TTC549 (cell line): Measurements from ENCODE around the gene TBX15.

ENCODE experiments used
- FAIRE-seq: peaks from 2 replicates; lab custom pipeline; 2012; peaks lifted over from hg19 to GRCh38; lab: Jason Lieb, UNC

The TBX15 gene

DNA sequence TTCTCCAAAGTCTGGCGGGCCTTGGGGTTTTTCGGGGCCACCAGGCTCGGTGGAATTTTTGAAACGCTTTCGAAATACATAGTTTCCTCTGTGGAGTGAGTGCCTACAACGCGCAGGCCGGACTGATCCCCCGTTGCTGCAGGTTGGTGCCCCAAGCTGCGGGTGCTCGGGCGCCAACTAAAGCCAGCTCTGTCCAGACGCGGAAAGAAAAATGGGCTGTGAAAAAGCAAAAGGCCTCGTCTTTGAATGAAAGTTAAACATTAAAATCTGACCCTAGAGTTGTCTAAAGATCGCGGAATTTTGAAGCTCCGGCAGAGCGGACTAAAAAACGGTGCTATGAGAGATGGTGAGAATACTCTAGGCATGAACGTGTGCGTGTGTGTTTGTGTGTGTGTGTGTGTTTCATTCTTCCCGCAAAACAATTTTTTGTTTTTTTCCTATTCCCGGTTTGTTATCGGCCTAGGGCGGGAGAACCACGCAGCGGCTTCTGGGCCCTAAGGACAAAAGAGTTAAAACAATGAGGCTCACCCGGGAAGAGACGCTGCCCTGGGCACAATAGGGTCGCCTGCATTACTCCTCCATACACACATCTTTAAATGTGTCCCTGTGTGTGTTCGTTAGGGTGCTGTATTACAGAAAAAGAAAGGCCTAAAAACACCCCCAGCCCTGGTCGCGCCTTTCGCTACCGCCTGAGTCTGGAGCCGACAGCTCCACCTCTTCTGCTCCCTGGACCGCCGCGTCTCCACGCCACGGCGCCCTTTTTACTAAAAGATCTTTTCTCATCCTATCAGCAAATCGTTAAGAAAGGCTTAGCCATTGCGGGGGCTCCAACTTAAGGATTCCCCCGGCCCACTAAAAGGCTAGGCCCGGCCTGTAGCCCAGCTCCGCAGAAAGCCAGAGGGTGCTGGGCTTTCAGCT, 3.2 kb downstream of the TBX15 start:
- FAIRE-seq, result no peak

DNA sequence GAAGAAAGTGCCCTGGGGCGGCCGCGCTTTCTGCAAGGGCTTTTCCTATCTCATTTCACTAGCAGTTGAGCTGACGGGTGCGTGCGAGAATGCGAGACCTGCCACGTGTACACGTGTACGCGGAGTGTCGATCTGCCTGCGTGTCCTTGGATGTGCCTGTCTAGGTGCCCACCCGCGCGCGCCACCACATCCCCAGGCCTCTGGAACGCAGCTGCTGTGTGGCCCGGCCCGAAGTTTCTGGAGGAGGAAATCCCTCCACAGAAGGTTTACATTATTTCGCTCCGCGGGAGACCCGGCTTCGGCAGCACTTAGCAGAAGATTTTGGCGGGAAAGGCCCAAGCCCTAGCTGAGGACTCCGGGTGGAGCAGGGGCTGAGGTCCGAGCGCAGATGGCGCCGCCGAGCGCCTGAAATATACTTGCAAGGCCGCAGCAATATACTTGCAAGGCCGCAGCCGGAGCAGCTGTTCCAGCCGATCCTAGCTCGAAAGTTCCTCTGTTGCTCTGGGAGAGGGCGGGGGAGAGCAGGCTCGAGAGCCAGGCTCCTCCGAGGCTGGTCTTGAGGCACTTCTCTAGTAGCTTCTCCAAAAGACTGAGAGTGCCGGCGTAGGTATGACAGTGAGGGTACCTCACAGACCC, 3.9 kb downstream of the TBX15 start:
- no peak for FAIRE-seq

DNA sequence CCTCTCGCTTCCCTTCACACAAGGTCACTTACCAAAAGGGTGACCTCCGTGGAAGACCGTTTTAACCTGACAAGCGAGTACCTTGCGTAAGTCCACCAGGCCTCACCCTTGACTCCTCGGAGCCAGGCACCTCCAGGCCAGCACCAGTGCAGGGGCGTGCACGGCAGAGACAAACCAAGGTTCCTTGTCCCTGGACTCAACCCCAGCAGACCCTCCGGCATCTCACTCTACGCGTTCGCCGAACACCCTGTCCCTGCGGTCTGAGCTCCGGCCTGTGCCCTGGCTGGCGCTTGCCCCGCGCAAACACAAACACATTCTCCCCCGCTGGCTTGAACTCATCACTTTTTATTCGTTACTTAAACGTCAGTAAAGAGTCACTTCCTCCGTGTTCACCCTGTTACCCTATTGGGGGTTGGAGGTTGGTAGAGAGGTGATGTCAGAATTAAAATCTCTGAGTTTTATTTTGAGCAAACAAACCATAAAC, 4.5 kb downstream of the TBX15 start:
- no peak for FAIRE-seq

DNA sequence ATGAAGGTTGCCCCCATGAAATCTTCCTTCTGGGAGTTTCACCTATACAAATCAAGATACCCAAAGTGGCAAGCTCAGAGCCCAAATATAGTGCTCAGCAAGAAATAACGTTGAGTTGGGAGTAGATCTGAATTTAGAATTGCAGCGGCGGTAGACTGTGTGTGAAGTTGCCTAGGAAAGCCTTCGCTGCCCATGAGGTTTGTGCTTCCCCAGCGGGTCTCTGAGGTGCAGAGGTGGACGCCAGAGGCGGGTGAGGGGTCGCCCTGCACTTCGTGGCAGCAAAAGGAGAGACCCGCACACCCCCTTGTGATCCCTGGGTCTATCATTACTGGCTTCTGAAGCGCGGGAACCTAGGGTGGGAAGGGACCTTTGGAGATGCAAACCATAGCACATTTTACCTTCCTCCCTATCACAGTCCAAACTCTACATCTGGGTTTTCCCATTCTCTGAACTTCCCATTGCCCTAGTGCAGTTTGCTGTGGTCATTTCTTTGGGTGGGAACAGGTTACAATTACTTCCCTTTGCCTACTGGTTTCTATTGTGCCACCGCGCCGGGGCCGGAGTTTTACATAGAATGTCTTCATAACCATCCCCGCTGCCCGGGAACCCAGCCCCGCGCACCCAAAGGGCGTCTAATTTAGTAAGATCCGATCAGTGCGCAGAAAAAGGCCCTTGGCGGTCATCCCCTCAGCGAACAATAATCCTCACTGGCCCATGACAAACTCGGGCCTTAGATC, 5.2 kb downstream of the TBX15 start:
- no peak for FAIRE-seq

DNA sequence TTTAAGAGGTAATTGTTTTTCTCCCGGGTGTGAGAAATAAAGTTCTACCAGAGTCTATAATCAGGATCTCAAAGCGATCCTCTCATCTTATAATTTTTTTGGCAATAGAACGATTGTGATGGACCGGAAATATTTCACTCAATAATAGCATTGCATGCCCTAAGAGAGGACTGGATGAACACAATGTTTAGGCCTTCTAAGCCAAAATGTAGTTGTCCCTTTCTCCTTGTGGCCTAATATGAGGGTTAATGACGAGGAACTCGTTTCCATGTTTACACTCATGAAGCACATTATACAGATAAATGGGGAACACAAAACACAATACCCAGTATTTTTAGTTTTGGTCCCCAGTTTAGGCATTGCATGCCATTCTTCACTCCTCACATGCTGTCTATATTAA, 5.9 kb downstream of the TBX15 start:
- FAIRE-seq, result no peak

DNA sequence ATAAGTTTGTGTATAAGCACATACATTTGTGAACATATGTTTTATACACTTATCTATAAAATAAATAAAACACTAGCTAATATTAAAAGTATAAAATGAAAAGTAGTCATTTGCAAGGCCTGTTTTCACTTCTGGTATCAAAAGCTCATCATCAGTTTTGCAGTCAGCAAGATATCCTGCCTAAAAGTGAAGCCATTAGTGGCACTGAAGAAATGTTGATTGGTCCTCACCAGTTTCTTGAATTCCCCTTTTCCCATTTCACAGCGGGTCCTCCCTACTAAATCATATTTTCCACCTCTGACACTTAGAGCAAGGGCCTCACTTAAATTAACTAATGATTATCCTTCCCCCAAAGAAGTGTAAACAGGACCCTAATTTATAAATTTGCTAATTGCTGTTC, 6.7 kb downstream of the TBX15 start:
- FAIRE-seq, result no peak

DNA sequence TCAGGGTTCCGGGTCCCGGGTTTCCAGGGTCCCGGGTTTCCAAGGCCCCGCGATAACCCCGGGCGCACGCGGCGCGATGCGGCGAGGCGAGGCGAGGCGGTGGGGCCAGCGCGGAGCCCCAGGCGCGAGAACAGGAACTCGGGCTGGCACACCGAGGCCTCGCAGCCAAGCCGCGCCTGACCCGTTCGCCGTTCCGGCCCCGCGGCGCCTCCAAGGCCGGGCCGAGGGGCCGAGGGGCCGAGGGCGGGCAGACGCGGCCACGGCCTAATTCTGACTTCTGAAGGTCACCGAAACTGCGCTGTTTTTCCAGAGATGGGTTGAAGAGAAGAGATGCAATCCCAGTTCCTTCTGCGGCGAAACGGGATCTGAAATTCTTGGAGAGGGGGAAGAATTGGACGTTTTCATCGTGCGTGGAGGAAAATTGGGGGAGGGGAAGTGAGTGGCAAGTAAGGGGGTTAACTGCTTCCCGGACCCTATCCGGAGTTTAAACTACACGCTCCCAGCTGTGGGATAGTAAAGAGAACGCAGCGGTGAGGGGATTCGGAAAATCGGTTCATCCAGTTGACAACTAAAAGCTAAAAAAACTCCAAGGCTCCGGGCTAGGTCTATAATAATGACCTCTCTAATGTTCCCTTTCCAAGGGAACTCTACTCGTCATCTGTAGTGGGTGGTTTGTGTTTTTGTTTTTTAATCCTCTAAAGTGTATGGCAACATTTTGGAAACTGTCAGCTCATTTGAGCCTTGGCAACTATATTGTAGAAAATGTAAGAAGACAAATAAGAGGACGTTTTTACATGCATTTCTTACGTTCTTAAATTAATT, 8.2 kb downstream of the TBX15 start:
- no peak for FAIRE-seq

DNA sequence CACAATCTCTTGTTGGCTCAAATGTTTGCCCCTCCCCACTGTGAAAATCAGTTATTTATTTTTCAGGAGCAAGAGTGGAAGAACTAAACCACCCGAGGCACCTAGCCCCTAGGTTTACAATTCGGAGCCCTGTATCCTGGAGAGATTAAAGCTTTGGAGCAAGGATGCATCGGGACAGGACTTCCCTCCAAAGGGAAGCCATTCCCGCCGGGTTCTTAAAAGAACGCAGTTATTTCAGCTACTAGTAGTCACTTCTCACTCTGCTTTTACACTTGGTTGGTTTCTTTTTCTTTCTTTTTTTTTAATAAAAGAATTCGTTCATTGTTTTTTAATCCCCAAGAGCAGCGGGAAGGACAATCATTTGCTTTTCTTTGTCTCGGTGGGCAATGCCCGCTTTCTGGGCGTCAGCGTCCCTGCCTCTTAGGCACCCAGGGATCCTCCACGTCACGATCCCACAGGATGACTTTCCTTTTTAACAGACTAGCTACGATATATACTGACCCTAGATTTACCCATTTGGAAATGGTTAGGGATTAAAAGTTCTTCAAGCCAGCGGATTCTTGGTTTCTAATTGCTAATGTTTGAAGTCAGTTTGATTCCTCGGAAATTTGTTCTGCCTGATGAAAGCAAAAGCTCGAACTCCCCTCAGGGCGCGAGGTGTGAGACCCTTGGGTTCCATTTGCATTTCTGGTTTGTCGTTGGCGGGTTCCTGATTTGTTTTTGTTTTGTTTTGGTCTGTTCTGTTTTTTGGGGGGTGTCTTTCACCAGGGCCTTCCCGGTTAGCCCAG, 9.0 kb downstream of the TBX15 start:
- no peak for FAIRE-seq

DNA sequence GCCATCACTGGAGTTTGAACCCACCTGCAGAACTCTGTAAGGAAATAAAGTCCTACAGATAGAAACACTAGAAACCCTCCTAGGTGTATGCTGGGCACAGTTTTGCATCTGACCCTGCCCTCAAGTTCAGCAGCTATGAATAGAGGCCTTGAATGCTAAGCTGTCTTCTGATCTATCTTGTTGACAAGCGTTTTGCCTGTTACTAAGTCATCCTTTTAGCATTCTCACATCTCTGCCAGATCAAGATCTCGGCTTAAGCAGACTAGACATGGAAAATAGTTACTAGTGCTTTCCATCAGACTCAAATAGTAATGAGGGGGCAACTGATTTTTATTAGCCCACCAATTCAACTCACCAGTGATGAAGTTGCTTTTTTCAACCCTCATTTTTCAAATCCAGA, 10.5 kb downstream of the TBX15 start:
- FAIRE-seq, result no peak

DNA sequence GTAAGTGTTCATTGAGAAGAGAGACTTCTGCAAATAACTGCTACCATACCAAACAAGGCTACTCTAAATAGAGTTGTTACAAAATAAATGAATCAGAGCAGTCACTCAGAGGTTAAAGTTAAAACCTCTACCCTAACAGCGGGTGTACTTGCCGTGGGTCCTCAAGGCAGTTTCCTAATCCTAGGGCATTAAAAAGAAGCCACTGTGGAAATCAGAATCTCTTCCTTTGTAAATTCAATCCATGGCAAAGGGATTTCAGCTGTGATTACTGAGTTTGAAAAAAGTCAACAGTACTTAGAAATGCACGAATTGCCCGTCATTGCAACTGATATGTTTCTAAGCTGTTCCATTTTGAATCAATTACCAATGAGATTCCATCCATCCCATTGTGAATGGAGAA, 13.5 kb downstream of the TBX15 start:
- FAIRE-seq, result no peak

DNA sequence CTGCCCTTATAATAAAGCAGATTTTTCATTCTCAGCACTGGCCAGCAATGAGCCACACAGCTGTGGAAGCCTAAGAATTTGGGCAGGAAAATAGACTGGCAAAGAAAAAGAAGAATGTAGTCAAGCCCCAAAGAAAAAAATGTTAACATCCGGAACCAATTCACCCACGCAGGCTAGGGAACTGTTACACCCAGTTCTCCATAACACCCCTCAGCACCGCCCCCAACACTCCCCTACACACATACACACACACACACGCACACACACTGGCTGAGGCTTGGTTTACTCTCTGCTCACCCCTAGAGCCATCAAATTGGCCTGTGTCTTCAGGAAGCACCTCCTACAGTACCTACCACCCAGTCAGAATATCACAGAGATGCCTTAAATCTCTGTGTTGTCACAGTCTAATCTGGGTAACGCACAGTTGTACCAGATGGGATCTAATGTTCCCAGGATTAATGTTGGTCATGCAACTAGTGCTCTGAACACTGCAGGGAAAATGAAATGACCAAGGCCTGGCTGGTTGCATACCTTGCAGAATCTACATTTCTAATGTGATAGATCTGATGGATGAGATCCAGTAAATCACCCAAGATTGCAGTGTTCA, 14.5 kb downstream of the TBX15 start:
- no peak for FAIRE-seq

DNA sequence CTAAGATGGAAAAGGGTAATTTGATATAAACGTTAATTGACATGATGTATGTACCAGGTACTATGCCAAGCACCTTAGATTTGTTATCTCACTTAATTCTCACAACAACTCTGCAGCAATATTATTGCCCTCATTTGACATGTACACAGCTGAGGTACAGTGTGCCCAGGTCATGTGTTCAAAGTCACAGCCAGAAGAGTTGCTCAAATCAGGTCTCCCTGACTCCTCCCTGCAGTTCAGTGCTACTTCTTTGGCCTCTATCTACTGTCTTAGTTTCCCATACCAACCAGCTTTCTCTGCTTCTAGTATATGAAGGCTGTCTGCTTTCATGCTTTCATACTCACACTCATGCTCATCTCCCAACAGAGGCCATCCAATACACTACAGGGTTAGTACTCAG, 15.1 kb downstream of the TBX15 start:
- FAIRE-seq, result no peak

DNA sequence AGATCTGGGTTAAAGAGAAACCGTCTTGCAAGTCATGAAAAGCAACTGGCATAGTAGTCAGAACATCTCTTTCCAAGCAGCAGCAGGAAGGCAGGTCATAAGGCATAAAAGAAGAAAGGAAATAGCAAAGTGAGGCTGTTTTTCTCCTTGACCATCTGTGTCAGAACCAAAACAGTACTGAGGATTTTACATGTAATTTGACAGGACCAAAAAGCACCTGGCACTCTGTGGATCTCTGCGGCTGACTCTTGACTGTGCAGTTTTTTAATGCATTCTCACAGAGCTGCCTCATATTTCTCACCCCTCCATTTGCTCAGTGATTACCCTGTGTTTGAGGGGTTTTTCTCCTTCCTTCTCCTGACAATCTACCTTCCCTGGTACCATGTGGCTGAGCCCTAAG, 17.7 kb downstream of the TBX15 start:
- no peak for FAIRE-seq

DNA sequence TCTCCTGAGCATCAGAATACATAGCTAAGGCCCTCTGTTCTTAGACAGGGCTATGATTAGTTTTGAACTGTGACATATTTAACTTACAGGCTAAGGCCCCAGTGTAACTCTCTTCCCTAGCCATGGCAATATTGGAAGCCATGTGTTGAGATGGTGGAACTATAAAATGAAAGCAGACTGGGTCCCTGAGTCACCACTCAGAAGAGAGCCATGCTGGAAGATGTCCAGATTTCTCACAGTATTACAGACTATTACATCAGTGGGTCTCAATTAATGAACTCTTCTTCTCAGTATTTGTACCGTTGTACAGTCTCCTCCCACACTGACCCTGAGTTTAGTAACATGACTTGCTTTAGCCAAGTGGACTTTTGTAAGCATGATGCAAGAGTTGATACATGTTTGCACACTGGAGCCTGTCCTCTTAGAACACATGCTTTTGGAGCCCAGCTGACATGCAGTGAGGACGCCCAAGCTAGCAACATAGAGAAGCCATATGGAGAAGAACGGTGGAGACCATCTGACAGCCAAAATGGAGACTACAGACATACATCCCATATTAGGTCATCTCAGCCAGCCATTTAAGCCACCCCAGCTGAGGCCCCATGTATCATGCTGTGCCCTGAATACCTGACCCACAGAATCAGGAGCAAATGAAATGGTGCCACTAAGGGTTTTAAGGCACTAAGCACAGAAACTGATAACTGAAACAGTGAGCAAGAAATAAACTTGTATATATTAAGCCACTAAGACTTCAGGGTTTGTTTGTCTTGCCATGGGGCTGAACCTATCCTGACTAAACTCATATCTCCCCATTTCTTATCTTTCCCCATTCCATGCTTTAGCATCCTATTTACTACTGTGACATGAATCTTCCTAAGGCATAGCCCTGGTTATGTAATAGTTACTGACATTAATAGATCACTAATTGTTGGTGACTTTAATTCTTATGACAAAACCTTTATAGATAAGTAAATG, 24.4 kb downstream of the TBX15 start:
- no peak for FAIRE-seq

DNA sequence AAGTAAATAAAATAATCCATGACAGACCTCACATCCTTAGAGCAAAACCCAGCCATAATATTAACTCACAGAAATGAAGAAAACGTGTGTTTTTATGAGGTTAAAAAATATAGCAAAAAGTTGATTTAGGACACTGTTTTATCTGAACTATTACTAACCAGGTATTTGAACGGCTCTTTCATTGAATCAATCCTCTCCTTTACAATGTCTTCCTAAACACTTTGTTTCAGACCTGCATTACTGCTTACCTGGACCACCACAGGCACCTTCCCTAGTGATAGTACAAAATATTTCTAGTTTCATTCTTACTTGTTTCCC, 25.0 kb downstream of the TBX15 start:
- FAIRE-seq, result no peak

DNA sequence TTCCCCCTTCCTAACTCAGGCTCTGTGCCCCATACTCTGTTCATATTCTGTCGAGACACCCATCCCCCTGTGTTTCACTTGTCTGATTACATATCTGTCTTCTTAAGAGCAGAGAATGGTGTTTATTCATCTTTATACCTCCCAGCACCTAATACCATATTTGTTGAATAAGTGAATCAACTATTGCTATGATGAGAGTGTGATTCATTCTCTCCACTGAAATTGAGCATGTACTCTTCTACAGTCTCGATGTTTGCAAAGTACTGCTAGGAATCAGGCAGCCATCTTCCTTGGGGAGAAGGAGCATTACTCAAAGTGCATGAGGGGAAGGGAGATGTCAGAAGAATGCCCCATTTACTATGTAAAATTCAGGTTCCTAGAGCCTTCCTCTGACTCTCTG, 27.0 kb downstream of the TBX15 start:
- FAIRE-seq, result no peak

DNA sequence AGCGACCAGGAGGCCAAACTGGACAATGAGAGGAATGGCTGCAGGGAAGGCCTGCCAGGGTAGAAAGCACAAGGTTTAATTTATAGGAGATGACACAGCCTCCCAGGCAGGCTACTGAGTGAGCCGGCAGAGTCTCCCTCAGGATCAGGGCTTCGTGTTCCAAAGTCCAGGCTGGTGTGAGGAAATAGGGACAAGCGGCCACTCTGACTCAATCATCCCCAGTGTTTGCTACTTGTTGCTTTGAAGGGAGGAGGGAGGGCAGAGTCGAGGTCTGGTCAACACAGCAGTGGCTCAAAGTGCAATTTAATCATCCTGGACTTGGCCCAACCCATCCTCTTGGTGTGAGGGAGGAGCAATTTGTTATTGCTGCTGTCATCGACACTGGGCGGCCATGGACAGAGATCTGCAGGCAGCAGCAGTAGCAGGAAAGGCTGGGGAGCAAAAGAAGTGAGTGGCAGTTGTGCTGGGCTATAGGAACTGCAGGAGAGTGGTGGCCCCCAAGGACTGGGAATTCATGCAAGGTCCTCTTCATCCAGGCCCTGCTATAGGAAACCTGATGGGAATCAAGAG, 27.5 kb downstream of the TBX15 start:
- no peak for FAIRE-seq

DNA sequence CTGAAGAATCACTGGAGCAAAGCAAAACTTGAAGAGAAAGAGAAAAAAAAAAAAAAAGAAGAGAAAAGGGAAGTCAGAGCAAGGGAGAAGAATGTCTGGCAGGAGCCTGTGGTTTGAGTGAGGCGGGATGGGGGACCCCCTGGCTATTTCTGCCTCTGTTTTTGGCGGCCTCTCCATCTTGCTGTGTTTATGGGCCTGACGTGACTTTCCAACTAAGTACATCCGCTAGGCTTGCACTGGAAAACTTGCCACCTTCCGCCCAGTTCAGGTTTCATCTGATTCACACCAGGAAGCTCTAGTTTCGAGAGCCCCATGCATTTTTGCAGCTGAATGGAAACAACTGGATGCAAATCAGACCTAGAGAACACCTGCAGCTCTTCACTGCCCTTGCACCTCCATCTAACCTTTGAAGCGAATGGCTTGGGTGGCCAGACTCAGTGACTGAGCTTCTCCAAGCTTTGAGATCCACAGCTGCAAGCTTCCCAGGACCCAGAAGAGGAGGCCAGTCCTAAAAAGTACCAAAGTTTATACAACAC, 28.0 kb downstream of the TBX15 start:
- FAIRE-seq, result no peak

DNA sequence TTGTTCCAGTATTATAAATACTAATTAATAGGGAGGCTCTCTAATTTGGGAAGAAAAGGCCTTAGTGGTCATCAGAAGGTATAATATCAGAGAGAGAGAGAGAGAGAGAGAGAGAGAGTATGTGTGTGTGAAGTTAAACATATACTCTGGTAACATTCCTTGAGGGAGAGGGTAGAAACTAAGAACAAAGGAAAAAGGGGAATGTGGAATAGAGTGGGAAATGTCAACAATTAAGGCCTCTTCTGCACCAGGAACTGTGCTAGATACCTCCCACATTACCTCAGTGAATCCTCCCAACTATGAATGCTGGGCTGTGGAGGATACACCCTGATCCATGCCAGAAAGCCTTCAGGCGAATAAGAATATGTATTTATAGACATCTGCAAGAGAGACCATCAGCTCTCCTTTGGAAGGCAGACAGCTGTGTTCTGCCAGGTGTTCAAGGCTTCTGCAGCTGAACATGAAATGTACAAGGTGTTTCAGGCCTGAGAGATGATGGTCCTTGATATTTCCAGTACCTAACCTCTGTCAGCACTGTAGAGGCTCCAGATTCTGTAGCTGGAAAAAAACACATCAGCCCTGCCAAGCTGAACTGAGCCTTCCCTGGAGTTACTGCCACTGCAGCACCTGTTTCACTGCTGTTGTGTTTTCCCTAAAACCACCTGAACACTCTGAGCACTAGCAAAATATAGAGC, 29.1 kb downstream of the TBX15 start:
- FAIRE-seq, result no peak
